LHCN-M2 (cell line): ENCODE data around the gene ZBP1. TPM values are rescaled to one million over a fixed set of nuclear protein-coding genes. Genes with fewer than 3 reads are reported as not detected.
A peak's percentile ranks its signal among the peaks of the same experiment; 100 is the strongest.

Experiments used
- DNase-seq: peaks from one replicate; pipeline ENCODE4 v3.0.0-alpha.2; 2012; ENCODE audit warnings: low read depth
- total RNA-seq: library from RNA; depleted of rRNA; stranded (reverse); fragments of >200 nt; gene quantifications from 2 replicates; pipeline ENCODE4 v1.2.3, GENCODE V29; 2014

The ZBP1 gene
- total RNA-seq, 1 experiment from 2014 or later = not detected

DNA sequence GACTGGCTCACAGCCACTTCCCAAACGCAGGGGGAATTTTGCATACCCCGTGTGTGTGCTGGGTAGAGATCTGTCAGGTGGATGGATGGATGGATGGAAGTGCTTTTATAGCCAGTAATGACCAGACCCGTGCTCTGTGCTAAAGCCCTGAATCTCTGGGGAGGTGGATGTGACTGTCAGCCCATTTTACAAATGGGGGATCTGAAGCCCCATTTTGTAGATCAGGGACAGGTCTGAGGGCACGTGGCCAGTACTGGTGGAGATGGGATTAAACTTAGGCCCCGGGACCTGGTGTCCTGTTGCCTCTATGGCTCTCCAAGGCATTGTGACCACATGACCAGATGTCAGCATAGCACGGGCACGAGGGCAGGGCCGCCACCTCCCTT, 38.2 kb upstream of the ZBP1 start:
- no peak for DNase-seq

DNA sequence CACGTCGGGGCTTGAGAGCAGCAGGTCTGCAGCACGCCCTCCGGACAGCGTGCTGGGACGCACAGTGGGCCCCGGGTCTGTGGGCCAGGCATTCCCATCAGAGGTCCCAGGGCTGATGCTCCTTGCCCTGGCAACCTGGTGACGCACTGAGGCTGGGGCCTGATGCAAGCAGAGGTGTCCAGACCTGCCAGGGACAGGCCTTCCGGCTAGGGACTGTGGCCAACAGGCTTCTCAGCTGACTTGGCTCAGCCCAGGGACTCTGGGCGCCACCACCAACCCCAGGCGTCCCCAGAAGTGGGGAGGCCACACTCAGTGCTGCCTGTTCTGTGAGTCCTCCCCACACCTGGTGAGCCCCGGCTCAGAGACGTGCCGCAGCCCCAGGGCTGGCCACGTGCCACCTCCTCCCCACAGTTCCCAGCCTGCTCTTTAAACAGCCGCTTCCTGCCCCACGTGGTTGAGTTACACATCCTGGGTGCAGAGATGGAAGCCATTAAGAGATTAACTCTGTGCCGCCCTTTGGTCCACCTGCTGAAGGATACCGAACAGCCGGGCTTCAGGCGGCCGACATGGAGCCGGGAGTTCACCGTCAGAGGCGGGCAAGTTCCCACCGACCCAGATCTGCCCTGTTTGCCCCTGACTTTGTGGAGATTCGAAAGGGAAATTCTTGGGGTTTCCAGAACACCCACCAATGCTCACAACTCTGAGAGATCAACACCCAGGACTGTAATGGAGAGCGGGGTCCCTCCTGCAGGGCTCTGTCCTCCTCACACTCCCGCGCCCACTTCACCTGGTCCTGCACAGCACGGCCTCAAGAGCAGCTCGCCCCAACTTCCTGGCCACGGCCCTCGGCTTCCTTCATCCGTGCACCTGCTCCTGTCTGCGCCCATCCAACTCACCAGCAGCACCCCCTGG, 37.6 kb upstream of the ZBP1 start:
- no peak for DNase-seq

DNA sequence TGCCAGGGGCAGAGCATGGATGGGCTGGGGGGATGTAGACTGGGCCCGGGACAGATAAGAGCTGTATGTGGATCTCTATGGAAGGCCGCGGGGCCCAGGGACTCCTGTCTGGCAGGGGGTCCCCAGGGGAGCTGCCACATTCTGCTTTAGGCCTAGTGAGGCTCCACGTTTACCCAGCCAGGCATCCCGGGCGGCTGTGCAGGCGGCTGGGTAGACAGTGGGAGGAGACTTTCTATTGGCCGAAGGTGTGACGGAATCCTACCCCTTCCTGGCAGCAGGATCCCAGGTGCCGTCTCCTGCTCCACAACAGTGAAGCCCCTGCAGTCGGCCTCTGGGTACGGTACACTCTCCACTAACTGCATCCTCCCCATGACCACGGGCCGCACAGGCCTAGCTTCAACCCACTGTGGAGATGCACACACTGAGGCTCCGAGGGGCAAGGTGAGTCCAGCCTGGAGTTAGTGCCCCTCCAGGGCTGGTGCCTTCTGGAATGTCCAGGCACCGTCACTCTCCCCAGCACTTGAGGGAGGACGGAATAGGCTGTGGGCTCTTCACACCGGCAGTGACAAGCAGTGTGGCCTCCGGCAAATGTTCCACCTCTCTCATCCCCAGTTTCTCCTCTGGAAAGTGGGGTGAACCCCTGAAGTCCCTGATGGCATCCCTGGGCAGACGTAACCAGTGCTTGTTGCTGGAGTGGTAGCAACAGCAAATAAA, 36.8 kb upstream of the ZBP1 start:
- DNase-seq = no peak

- DNase-seq = no peak
Observed at GRCh38 chr20:57656252-57656820, 36.1 kb upstream of the ZBP1 start.

DNA sequence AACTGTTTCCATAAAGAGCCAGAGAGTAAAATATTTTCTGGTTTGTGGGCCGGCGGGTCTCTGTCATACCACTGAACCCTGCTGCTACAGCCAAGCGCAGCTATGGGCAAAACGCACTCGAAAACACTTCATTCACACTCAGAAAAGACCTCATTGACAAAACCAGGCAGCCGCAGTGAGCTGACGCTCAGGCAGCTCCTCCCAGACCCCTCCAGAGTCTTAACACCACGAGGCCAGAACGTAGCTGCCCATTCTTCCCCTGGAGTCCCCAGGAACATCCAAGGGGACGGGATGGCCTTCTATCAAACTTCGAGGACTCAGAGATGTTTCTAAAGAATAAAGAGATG, 35.6 kb upstream of the ZBP1 start:
- no peak for DNase-seq

DNA sequence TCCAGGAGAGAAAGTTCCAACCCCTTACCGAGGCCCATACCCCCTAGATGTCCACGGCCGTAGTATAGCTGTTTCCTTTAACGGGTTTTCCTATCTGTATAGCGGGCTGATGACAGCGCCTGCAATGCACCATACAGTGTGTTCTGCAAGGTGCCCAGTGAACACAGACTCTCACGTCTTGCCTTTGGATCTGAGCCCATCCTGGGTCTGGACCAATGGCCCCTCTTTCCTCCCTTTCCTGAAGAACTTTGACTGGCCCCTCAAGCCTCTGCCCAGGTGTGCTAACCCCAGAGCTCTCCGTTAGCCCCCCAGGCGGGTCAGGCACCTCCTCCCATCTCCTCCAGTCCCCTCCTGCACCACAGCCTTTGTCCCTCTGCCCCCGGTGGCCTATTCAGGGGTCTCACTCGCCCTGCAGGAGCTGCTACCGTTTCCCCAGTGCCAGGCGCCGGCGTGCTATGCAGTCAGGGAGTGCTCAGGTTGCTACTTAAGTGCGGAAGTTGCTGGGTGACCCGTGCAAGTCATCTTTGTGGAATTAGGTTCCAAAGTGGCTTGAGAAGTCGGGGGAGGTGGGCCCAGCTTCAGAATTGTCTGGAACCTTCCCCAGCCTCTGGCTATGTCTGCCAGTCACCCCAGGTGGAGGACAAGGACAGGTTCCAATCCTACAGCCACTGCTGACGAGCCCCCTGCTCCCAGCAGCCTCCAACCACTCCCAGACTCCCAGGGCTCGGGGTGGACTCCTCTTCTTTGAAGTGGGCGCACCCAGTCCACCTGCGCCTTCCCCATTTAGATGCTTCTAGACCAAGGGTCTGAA, 35.0 kb upstream of the ZBP1 start:
- DNase-seq = no peak

DNA sequence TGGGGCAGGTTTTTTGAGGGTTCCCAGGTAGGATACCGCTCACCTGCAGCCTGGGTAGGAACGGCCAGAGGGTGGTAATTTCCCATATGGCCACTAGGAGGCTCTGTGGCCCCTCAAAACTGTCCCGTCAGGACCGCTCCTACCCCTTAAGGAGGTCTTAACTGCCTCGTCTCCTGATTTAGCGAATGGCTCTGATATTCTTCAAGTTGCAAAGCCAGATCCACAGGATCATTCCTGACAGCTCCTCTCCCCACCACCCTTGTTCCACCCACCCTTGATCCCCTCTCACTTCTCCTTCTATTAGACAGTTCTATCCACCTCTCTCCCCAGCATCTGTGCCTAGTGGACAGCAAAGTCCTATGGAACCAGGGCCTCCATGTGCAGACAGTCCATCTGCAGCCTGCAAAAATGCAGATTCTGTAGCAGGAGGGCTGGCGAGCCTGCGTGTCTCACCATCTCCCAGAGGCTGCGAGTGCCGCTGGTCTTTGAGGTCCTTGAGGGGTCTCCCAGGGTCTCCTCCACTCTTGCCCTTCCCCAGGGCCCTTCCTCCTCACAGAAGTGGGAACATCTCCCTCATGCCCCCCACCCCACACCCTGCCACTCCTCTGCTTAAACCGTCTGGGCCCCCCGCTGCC, 34.3 kb upstream of the ZBP1 start:
- DNase-seq = peak; percentile 34

DNA sequence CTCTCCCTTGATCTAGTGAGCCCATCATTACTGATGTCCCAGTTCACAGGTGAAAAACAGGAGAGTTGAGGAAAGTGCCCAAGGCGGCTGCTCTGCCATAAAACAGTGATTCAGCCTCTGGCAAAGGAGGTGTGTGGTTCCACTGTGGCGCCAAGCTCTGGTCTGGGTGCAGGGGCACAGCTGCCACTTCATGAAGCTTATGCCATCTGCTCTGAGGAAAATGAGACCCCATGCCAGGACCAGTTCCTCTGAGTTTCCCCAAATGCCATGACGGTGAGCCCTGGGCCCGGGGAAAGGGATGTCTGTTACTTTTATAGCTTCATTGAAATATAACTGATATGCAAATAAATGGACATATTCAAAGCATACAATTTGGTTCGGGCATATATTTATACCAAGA, 33.7 kb upstream of the ZBP1 start:
- DNase-seq = no peak

DNA sequence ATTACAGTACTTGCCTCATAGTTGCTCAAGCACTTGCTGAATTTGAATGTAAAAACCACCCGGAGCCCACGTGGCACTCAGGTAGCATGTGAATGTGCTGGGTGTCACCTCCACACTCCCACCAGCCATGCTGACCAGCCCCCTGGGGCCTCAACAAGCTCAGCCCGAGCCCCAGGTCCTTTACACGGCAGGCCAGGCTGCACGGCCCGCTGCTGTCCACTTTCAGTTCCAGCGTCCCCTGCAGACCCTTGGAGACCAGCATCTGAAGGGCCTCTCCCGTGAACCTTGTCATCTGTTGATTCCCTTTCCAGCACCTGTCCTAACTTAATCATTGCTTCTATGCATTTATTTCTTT, 33.3 kb upstream of the ZBP1 start:
- DNase-seq = no peak

GRCh38 chr20:57652606-57653545, 32.6 kb upstream of the ZBP1 start:
- DNase-seq = no peak

DNA sequence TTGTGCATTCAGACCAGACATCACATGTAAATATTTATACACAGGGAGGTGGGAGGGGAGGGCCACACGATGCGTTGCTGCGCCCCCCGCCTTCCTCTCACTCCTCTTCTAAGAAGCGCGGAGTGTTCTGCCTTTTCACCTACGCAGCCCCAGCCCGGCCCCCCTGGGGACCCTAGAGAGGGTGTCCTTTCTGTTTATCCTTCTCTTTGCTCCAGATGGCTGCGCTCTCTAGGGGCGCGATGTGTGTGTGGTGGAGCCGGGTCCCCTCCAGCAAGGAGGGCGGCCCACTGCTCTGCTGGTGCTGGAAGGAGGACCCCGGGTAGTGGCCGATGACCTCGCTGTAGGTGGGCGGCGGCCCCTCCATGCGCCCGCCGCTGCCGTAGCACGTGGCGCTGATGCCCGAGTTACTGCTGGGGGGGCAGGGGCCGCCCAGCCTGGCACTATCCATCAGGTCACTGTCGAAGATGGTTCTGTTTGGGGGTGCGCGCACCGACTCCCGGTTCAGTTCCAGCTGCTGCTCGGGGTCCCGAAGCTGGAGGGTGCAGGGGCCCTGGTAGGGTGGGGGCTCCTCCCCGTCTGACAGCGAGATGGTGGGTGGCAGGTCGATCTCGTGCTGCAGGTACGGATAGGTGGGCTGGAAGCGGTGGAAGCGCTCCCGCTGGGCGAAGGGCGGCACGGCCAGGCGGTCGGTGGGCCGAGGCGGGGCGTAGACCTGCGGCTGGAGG, 31.8 kb upstream of the ZBP1 start:
- DNase-seq = no peak

GRCh38 chr20:57650756-57651483, 30.7 kb upstream of the ZBP1 start:
- DNase-seq = no peak

- no peak for DNase-seq
Observed at GRCh38 chr20:57650266-57650665, 30.0 kb upstream of the ZBP1 start.

DNA sequence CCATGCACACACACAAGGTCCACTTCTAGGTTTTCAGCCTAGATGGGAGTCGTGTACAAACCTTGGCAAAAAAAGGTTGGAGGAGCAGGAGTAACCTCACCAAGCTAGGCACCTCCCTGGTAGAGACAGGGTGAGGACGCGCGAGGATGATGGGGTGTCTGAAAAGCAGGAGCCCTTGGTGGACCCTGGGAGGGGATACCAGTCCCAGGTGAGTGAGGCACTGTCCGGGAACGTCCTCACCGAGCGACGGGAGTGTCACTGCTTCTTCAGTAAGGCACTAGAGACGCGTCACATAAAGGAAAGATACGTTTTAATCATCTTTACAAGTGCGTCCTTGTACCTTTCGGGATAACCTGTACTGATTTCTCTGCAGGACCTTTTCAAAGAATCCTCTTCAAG, 29.4 kb upstream of the ZBP1 start:
- no peak for DNase-seq

GRCh38 chr20:57648878-57649616, 28.8 kb upstream of the ZBP1 start:
- DNase-seq = no peak

- DNase-seq = no peak
Observed at GRCh38 chr20:57647933-57648785, 27.9 kb upstream of the ZBP1 start.
